ENCODE data around the gene SEMA5B.

SEMA5B gene

GRCh38 chr3:122919291-122919610, 108.3 kb downstream of the SEMA5B start:
- TF ChIP-seq CTCF (IDR thresholded peaks at IDR 0.05; ENCODE audit: extremely low read depth, missing control alignments), result no peak
- no peak for DNase-seq (ENCODE audit: low spot score)

GRCh38 chr3:122918576-122919290, 108.8 kb downstream of the SEMA5B start:
- no peak for TF ChIP-seq CTCF (IDR thresholded peaks at IDR 0.05; ENCODE audit: extremely low read depth, missing control alignments)
- DNase-seq (ENCODE audit: low spot score), result no peak

- no peak for TF ChIP-seq CTCF (IDR thresholded peaks at IDR 0.05; ENCODE audit: extremely low read depth, missing control alignments)
- DNase-seq (ENCODE audit: low spot score), result no peak
Observed at GRCh38 chr3:122917412-122917811, 110.2 kb downstream of the SEMA5B start.

- no peak for TF ChIP-seq CTCF (IDR thresholded peaks at IDR 0.05; ENCODE audit: extremely low read depth, missing control alignments)
- peak; percentile 73 for DNase-seq (ENCODE audit: low spot score)
Observed at GRCh38 chr3:122916580-122916979, 111.0 kb downstream of the SEMA5B start.

GRCh38 chr3:122916084-122916483, 111.5 kb downstream of the SEMA5B start:
- TF ChIP-seq CTCF (IDR thresholded peaks at IDR 0.05; ENCODE audit: extremely low read depth, missing control alignments), result no peak
- DNase-seq (ENCODE audit: low spot score), result no peak

- TF ChIP-seq CTCF (IDR thresholded peaks at IDR 0.05; ENCODE audit: extremely low read depth, missing control alignments), result no peak
- no peak for DNase-seq (ENCODE audit: low spot score)
Observed at GRCh38 chr3:122915300-122916055, 112.1 kb downstream of the SEMA5B start.

- no peak for TF ChIP-seq CTCF (IDR thresholded peaks at IDR 0.05; ENCODE audit: extremely low read depth, missing control alignments)
- no peak for DNase-seq (ENCODE audit: low spot score)
Observed at GRCh38 chr3:122913539-122914100, 113.9 kb downstream of the SEMA5B start.

Data from GM20000 (cell line).